HG02943 (cell line): Measurements from ENCODE around the gene NOTCH2.
"Not testable (repeated sequence)": the region's sequence is repeated elsewhere in the genome, so short reads cannot be mapped to it uniquely, and the experiment has no call there.

Experiments used
- ATAC-seq: cut with Tn5 transposase; IDR thresholded peaks from one replicate; pipeline ENCODE4 v1.9.1; 2021; ENCODE audit warnings: mild to moderate bottlenecking, low read depth, moderate library complexity; ENCODE audit not compliant: unreplicated experiment

The NOTCH2 gene

GRCh38 chr1:120069067-120069919 lies at the start of gene NOTCH2:
TSS of gene NOTCH2 (minus strand) at chr1:120069662. CDS start at chr1:120069406, 256 bp downstream.
- not testable (repeated sequence) for ATAC-seq

- ATAC-seq = not testable (repeated sequence)
Measured at GRCh38 chr1:120117371-120118177, 48.1 kb upstream of the NOTCH2 start.

- not testable (repeated sequence) for ATAC-seq
Measured at GRCh38 chr1:120116094-120116493, 46.6 kb upstream of the NOTCH2 start.

- not testable (repeated sequence) for ATAC-seq
Measured at GRCh38 chr1:120113134-120113533, 43.7 kb upstream of the NOTCH2 start.

- not testable (repeated sequence) for ATAC-seq
Measured at GRCh38 chr1:120112212-120112611, 42.8 kb upstream of the NOTCH2 start.

GRCh38 chr1:120111771-120112170 lies 42.3 kb upstream of the NOTCH2 start:
- not testable (repeated sequence) for ATAC-seq

GRCh38 chr1:120111008-120111407 lies 41.5 kb upstream of the NOTCH2 start:
- not testable (repeated sequence) for ATAC-seq

GRCh38 chr1:120109656-120110055 lies 40.2 kb upstream of the NOTCH2 start:
- ATAC-seq = not testable (repeated sequence)

GRCh38 chr1:120109180-120109579 lies 39.7 kb upstream of the NOTCH2 start:
- not testable (repeated sequence) for ATAC-seq

- not testable (repeated sequence) for ATAC-seq
Measured at GRCh38 chr1:120105288-120105687, 35.8 kb upstream of the NOTCH2 start.

- ATAC-seq = not testable (repeated sequence)
Measured at GRCh38 chr1:120103768-120104167, 34.3 kb upstream of the NOTCH2 start.

- not testable (repeated sequence) for ATAC-seq
Measured at GRCh38 chr1:120101593-120101992, 32.1 kb upstream of the NOTCH2 start.

GRCh38 chr1:120100590-120100989 lies 31.1 kb upstream of the NOTCH2 start:
- not testable (repeated sequence) for ATAC-seq

- ATAC-seq = not testable (repeated sequence)
Measured at GRCh38 chr1:120098986-120099759, 29.7 kb upstream of the NOTCH2 start.

- ATAC-seq = not testable (repeated sequence)
Measured at GRCh38 chr1:120096981-120097545, 27.6 kb upstream of the NOTCH2 start.

GRCh38 chr1:120093548-120094181 lies 24.2 kb upstream of the NOTCH2 start:
- not testable (repeated sequence) for ATAC-seq

GRCh38 chr1:120092232-120093218 lies 23.1 kb upstream of the NOTCH2 start:
- not testable (repeated sequence) for ATAC-seq

GRCh38 chr1:120090830-120091229 lies 21.4 kb upstream of the NOTCH2 start:
- ATAC-seq = not testable (repeated sequence)
